Mammary epithelial cell (primary cell): ENCODE measurements around the gene PDGFA.

ENCODE experiments used
- CTCF ChIP-seq, 2 donors: IDR thresholded peaks in 1 of 2; conservative IDR thresholded peaks in 1 of 2; 2 replicates each; pipeline ENCODE4 v1.5.1; 2011 to 2012; ENCODE audit warnings: inconsistent platforms in 2 of 2, low read length in 2 of 2, mild to moderate bottlenecking in 2 of 2, control low read depth in 1 of 2, low read depth in 1 of 2; ENCODE audit not compliant: insufficient read depth in 1 of 2; ENCODE audit errors: extremely low read depth in 1 of 2
- EZH2 ChIP-seq: IDR thresholded peaks from 2 replicates; pipeline ENCODE4 v1.6.1; 2012; ENCODE audit warnings: low read length, inconsistent platforms, borderline replicate concordance

- TF ChIP-seq CTCF (conservative IDR thresholded peaks at IDR 0.05 in 1 of 2, IDR thresholded peaks at IDR 0.05 in 1 of 2; ENCODE audit: extremely low read depth in 1 of 2, insufficient read depth in 1 of 2, low read depth in 1 of 2, low read length in 2 of 2) (no peak), EZH2 (no peak)
Observed at GRCh38 chr7:561631-562373, 42.2 kb upstream of the PDGFA start.
